ENCODE measurements around the gene PGAP6.

DNA sequence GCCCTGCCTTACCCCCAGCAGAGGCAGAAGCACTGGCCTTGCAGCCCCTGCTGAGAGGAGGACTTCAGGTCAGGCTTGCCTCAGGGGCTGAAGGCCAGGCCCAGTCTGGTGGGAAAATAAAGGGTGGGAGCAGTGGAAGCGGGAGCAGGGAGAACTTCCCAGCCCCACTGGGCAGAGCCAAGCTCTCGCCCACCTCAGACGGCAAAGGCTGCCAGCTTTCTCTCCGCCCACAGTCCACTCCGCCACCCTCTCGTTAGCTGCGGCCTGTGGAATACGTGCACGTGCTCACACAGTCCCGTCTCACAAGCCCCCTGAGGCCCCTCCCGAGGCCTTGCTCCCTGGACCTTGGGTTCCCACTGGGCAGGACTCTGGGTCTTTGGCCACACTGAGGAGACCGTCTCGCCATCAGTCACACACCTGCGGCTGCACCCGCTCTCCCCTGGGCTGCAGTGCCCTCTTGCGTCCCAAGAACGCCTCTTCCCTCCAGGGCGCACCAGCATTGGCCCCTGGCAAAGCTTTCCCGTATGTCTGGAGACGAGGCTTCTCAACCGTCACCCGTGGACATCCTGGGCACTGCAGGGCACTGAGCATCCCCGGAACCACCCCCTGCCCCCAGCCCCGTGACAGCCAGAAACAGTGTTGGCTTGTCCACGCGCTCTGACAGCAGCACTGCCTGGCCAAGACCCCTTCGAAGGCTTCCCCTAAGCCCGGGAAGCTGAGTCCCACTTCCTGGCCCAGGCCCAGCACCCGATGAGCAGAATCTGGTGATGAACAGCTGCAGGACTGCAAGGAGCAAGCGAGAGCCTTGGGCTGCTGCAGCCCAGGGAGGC, 19.7 kb downstream of the PGAP6 start:
- TF ChIP-seq GATA2 (IDR thresholded peaks at IDR 0.05; ENCODE audit: low read depth, low read length) (no peak), GATA3 (IDR thresholded peaks at IDR 0.05; ENCODE audit: low read depth, low read length) (no peak)

All from SH-SY5Y (cell line).